ENCODE measurements around the gene VPS54.

Gene VPS54

DNA sequence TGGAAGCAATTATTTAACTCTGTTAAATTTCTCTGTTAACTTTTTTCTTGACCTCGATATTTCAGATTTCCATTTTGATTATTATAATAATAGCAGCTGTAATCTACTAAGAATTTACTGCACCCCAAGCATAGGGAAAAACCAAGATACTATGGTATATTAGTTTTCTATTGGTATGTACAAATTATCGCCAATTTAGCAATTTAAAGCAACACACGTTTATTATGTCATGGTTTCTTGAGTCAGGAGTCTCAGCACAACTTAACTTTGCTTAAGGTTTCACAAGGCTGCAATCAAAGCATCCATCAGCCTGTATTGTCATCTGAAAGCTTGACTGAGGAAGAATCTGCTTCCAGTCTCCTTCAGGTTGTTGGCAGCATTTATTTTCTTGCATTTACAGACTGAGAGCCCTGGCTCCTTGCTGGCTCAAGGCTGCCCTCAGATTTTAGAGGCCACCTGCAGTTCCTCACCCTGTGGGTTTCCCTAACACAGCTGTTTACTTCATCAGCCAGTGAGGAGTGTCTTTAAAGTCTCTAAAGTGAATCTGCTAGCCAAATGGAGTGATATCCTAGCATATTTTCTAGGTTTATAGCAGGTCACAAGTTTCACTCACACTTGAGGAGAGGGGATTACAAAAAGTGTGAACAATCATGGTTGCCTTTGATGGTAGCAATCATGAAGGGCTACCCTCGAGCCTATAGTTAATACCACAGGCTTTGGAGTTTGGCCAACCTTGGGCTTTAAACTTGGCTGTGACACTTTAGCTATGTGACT is 4.4 kb upstream of the VPS54 start:
- H3K4me3 ChIP-seq (replicated peaks in 1 of 2; ENCODE audit: low read depth in 2 of 2, low read length in 2 of 2): no peak overlapping the region
- TF ChIP-seq, protein P1, sequence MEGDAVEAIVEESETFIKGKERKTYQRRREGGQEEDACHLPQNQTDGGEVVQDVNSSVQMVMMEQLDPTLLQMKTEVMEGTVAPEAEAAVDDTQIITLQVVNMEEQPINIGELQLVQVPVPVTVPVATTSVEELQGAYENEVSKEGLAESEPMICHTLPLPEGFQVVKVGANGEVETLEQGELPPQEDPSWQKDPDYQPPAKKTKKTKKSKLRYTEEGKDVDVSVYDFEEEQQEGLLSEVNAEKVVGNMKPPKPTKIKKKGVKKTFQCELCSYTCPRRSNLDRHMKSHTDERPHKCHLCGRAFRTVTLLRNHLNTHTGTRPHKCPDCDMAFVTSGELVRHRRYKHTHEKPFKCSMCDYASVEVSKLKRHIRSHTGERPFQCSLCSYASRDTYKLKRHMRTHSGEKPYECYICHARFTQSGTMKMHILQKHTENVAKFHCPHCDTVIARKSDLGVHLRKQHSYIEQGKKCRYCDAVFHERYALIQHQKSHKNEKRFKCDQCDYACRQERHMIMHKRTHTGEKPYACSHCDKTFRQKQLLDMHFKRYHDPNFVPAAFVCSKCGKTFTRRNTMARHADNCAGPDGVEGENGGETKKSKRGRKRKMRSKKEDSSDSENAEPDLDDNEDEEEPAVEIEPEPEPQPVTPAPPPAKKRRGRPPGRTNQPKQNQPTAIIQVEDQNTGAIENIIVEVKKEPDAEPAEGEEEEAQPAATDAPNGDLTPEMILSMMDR (IDR thresholded peaks at IDR 0.05; ENCODE audit: low read depth, low read length): no peak
- DNase-seq (ENCODE audit: low read depth in 2 of 2): no peak

DNA sequence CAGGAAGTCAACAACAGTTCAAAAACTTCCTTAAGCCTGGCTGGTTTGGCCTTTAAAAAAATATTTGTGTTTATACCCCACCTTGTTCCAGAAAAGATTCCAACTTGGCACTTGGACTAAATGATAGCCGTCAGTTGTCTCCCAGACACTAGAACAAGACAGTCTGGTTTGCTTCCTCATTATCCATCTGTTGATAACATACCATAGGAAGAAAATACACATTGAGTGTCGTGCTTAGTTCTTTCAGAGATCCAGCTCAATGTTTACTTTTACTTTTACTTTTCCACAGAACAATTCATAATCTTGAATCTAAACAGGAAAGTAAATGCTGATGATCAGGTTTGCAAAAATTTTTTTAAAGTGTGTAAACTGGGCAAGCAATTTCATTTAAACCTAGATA is 2.4 kb upstream of the VPS54 start:
- TF ChIP-seq, protein P1 (IDR thresholded peaks at IDR 0.05; ENCODE audit: low read depth, low read length): no peak
- DNase-seq (ENCODE audit: low read depth in 2 of 2): peak in 1 of 2 donors; percentile 35

DNA sequence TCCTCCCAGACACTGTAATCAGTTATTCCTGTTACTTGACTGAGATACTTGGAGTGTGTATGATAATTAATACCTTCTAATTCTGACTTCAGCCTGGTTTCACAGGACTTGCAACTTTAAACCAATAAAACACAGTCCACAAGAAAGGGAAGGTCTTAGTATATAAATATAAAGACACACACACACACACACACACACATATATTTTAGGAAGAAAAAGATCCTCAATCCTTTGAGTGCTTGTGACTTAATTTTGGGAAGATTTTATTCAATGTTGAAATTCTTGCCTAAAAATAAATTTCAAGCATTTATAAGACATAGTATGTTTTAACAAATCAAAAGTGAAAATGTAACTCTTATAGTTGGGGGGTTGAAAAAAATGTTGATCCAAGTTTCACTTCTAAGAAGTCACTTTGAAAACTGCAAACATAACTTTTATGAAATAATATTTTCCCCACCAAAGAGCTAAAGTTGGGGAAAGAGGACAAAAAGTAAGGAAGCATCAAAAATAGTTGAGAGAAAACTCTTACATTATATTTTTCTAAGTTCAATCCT is 824 bp upstream of the VPS54 start:
- H3K4me3 ChIP-seq (replicated peaks in 1 of 2; ENCODE audit: low read depth in 2 of 2, low read length in 2 of 2): peak overlapping the region in 1 of 2 donors; percentile 70
- no peak for DNase-seq (ENCODE audit: low read depth in 2 of 2)
- TF ChIP-seq, protein P1 (IDR thresholded peaks at IDR 0.05; ENCODE audit: low read depth, low read length): no peak

More for the DNA sequence above, 2.4 kb upstream of the VPS54 start:
- no peak overlapping the region for H3K4me3 ChIP-seq (replicated peaks in 1 of 2; ENCODE audit: low read depth in 2 of 2, low read length in 2 of 2)

DNA sequence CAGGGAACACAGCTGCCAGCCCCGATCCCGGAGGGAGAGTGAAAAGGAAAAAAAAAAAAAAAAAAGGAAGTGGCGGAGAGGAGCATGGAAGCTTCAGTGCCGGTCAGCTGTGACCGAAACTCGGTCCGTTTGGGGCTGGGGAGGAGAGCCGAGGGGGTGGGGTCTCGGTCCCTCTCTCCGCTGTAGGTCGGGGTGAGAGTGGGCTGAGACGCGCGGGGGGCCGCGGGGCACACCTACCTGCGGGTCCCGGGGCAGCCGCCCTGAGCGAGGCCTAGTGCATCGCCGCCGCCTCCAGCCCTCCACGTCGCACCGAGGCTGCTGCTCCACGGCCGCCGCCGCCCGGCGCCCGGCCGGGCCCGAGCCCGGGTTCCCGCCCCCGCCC is 536 bp downstream of the VPS54 start:
- TF ChIP-seq, protein P1 (IDR thresholded peaks at IDR 0.05; ENCODE audit: low read depth, low read length): no peak
- DNase-seq (ENCODE audit: low read depth in 2 of 2): peak; percentile 53 to 58
- H3K4me3 ChIP-seq (replicated peaks in 1 of 2; ENCODE audit: low read depth in 2 of 2, low read length in 2 of 2): peak overlapping the region; percentile 61 to 70

DNA sequence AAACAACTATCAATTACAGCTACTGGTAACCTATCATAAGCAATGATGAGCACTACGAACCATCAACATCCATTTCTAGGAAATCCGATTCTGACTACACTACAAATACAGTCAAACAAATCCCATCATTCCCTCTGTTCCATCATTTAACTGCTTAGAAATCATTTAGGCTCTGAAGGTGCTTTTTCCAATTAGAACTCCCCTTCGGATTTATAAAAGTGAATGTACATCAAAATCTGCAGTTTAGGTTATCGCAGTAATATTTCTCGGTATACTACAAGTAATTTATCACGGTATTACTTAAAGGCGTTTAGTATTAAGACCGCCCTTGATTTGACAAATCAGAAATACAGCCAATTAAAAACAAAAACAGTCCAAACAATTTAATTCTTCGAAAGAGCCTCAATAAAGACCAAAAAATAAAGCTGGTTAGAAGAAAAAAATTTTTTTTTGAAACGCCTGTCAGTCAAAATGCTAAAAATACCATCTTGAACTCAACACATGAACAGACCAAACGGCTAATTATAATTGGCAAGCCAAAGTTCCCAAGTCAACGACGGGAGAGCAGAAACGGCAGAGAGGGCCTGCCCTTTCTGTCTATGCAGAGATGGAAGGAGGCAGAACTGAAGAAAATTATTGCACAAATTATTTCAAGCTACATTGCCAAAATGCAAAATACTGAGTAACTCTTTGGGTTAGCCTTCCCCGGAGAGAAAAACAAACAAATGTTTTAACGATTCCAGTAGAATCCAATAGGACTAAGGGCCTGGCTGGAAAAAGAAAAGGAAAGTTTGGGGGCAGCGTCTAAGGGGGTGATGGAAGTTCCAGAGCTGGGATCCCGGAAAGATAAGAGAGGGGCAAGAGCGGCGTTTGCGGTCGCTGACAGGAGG is 1.2 kb downstream of the VPS54 start:
- TF ChIP-seq, protein P1 (IDR thresholded peaks at IDR 0.05; ENCODE audit: low read depth, low read length): no peak
- H3K4me3 ChIP-seq (replicated peaks in 1 of 2; ENCODE audit: low read depth in 2 of 2, low read length in 2 of 2): peak overlapping the region; percentile 61 to 70
- peak; percentile 49 to 57 for DNase-seq (ENCODE audit: low read depth in 2 of 2)

DNA sequence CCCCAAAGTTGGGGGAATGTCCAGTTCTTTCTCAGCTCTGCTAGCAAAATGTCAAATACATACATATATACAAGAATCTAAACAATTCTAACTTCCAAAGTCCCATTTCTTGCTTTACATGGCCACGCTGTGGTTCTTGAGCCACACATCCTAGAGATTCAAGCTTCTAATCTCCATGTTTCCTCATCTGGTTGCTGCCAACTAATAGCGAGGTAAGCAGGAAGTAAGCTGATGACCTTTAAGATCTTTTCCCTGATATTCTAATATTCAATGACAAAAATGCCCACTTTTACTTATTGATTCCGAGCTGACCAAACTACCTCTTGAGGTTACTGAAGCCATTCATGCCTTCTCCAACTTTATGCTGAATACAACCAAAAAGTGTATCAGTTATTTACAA is 3.3 kb downstream of the VPS54 start:
- no peak for DNase-seq (ENCODE audit: low read depth in 2 of 2)
- no peak overlapping the region for H3K4me3 ChIP-seq (replicated peaks in 1 of 2; ENCODE audit: low read depth in 2 of 2, low read length in 2 of 2)
- TF ChIP-seq, protein P1 (IDR thresholded peaks at IDR 0.05; ENCODE audit: low read depth, low read length): no peak
